Measurements from ENCODE around the gene CIPC.

DNA sequence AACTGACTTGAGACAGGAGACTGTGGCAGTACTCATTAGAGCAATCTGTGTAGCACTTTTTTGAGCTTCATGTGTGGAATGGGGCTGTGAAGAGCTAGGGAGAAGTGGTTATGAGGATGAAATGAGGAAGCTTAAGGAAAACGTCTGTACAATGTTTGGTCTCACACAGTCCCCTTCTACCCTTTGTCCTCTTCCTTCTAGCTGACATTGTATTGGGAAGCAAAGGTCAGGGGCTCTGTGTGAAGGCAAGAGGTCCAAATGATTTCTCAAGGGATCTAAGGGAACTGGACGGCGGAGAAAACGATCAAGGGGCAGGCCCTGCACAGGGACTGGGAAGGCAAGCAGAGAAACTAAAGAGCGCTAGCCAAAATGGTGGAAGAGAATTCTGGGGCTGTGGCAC is 13.1 kb upstream of the CIPC start:
- TF ChIP-seq, protein P1, sequence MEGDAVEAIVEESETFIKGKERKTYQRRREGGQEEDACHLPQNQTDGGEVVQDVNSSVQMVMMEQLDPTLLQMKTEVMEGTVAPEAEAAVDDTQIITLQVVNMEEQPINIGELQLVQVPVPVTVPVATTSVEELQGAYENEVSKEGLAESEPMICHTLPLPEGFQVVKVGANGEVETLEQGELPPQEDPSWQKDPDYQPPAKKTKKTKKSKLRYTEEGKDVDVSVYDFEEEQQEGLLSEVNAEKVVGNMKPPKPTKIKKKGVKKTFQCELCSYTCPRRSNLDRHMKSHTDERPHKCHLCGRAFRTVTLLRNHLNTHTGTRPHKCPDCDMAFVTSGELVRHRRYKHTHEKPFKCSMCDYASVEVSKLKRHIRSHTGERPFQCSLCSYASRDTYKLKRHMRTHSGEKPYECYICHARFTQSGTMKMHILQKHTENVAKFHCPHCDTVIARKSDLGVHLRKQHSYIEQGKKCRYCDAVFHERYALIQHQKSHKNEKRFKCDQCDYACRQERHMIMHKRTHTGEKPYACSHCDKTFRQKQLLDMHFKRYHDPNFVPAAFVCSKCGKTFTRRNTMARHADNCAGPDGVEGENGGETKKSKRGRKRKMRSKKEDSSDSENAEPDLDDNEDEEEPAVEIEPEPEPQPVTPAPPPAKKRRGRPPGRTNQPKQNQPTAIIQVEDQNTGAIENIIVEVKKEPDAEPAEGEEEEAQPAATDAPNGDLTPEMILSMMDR (conservative IDR thresholded peaks at IDR 0.05; ENCODE audit: low read length), result no peak
- no peak for TF ChIP-seq EZH2phosphoT487 (IDR thresholded peaks at IDR 0.05; ENCODE audit: borderline replicate concordance)

Measured in Loucy (cell line).